ENCODE measurements around the gene PLK3. TPM values are rescaled to one million over a fixed set of nuclear protein-coding genes. Genes with fewer than 3 reads are reported as not detected.

The PLK3 gene
- total RNA-seq, 1 donor, result 33.7 TPM

- H2AFZ ChIP-seq (ENCODE audit: low read length), result no peak overlapping the region
- no peaks in the 10 kb centered on the region for H3K27me3 ChIP-seq (ENCODE audit: insufficient read depth, low read length)
- peaks cover 20% of the 10 kb centered on the region for H3K4me1 ChIP-seq (ENCODE audit: insufficient read depth, low read length)
- peaks cover 15% of the 10 kb centered on the region for H3K36me3 ChIP-seq (ENCODE audit: insufficient read depth, low read length)
- peak; percentile 12 for TF ChIP-seq CTCF (IDR thresholded peaks at IDR 0.05; ENCODE audit: extremely low read depth, low read depth, low read length)
- DNase-seq (ENCODE audit: insufficient read length, low spot score, missing footprints), result peak; percentile 87
- H3K79me2 ChIP-seq (ENCODE audit: insufficient read depth, low read length), result no peaks in the 10 kb centered on the region
- peak overlapping the region; percentile 97 for H3K4me2 ChIP-seq (ENCODE audit: insufficient read depth, low read length)
- H3K4me3 ChIP-seq (ENCODE audit: insufficient read depth, low read length), result peak overlapping the region; percentile 60
- H4K20me1 ChIP-seq (ENCODE audit: insufficient read depth, low read length), result no peaks in the 10 kb centered on the region
- no peaks in the 10 kb centered on the region for H3K9me3 ChIP-seq (ENCODE audit: low read depth, low read length)
- H3K27ac ChIP-seq (ENCODE audit: low read depth, low read length), result peak overlapping the region; percentile 50
Measured at GRCh38 chr1:44819196-44819607, 19.0 kb downstream of the PLK3 start.

GRCh38 chr1:44819608-44820327 lies 19.6 kb downstream of the PLK3 start:
- Histone ChIP-seq H3K9me3 (ENCODE audit: low read depth, low read length) (no peaks in the 10 kb centered on the region), H3K27me3 (ENCODE audit: insufficient read depth, low read length) (no peaks in the 10 kb centered on the region), H3K4me2 (ENCODE audit: insufficient read depth, low read length) (peak overlapping the region; percentile 97), H2AFZ (ENCODE audit: low read length) (peak overlapping the region; percentile 88), H3K79me2 (ENCODE audit: insufficient read depth, low read length) (no peaks in the 10 kb centered on the region), H4K20me1 (ENCODE audit: insufficient read depth, low read length) (no peaks in the 10 kb centered on the region), H3K4me3 (ENCODE audit: insufficient read depth, low read length) (peak overlapping the region; percentile 69), H3K27ac (ENCODE audit: low read depth, low read length) (peak overlapping the region; percentile 99), H3K36me3 (ENCODE audit: insufficient read depth, low read length) (peaks cover 13% of the 10 kb centered on the region), H3K4me1 (ENCODE audit: insufficient read depth, low read length) (peaks cover 19% of the 10 kb centered on the region)
- peak; percentile 98 for DNase-seq (ENCODE audit: insufficient read length, low spot score, missing footprints)
- no peak for TF ChIP-seq CTCF (IDR thresholded peaks at IDR 0.05; ENCODE audit: extremely low read depth, low read depth, low read length)

- Histone ChIP-seq H3K4me1 (ENCODE audit: insufficient read depth, low read length) (peaks cover 11% of the 10 kb centered on the region), H4K20me1 (ENCODE audit: insufficient read depth, low read length) (no peaks in the 10 kb centered on the region), H3K4me3 (ENCODE audit: insufficient read depth, low read length) (peak overlapping the region; percentile 69), H3K79me2 (ENCODE audit: insufficient read depth, low read length) (no peaks in the 10 kb centered on the region), H3K4me2 (ENCODE audit: insufficient read depth, low read length) (peak overlapping the region; percentile 97), H2AFZ (ENCODE audit: low read length) (peak overlapping the region; percentile 88), H3K9me3 (ENCODE audit: low read depth, low read length) (no peaks in the 10 kb centered on the region), H3K27ac (ENCODE audit: low read depth, low read length) (peak overlapping the region; percentile 99), H3K27me3 (ENCODE audit: insufficient read depth, low read length) (no peaks in the 10 kb centered on the region), H3K36me3 (ENCODE audit: insufficient read depth, low read length) (peaks cover 5% of the 10 kb centered on the region)
- peak; percentile 82 for DNase-seq (ENCODE audit: insufficient read length, low spot score, missing footprints)
- no peak for TF ChIP-seq CTCF (IDR thresholded peaks at IDR 0.05; ENCODE audit: extremely low read depth, low read depth, low read length)
Measured at GRCh38 chr1:44820328-44821239, 20.4 kb downstream of the PLK3 start.

GRCh38 chr1:44821240-44821715 lies 21.1 kb downstream of the PLK3 start:
- Histone ChIP-seq H2AFZ (ENCODE audit: low read length) (no peak overlapping the region), H3K27ac (ENCODE audit: low read depth, low read length) (no peak overlapping the region), H3K4me2 (ENCODE audit: insufficient read depth, low read length) (no peak overlapping the region), H4K20me1 (ENCODE audit: insufficient read depth, low read length) (no peaks in the 10 kb centered on the region), H3K9me3 (ENCODE audit: low read depth, low read length) (no peaks in the 10 kb centered on the region), H3K79me2 (ENCODE audit: insufficient read depth, low read length) (no peaks in the 10 kb centered on the region), H3K4me1 (ENCODE audit: insufficient read depth, low read length) (peaks cover 10% of the 10 kb centered on the region), H3K27me3 (ENCODE audit: insufficient read depth, low read length) (no peaks in the 10 kb centered on the region), H3K36me3 (ENCODE audit: insufficient read depth, low read length) (no peaks in the 10 kb centered on the region), H3K4me3 (ENCODE audit: insufficient read depth, low read length) (no peak overlapping the region)
- DNase-seq (ENCODE audit: insufficient read length, low spot score, missing footprints), result no peak
- TF ChIP-seq CTCF (IDR thresholded peaks at IDR 0.05; ENCODE audit: extremely low read depth, low read depth, low read length), result no peak
